MM.1S (cell line): Measurements from ENCODE around the gene TRAF6.

Experiments
- DNase-seq: peaks from one replicate; pipeline ENCODE4 v3.0.0-alpha.2; 2015
- H2AFZ ChIP-seq: fragments of 300-600 bp; sonication (generic); 2 replicates; pipeline ENCODE4 v1.6.0; 2016; ENCODE audit warnings: antibody characterized with exemption, low read length
- H3F3A ChIP-seq: fragments of 300-600 bp; sonication (generic); 2 replicates; pipeline ENCODE4 v1.6.1; 2016; ENCODE audit warnings: mild to moderate bottlenecking, antibody characterized with exemption, low read length, moderate library complexity, mixed read lengths; ENCODE audit not compliant: insufficient read depth
- H3K27ac ChIP-seq: fragments of 300-600 bp; sonication (generic); 2 replicates; pipeline ENCODE4 v1.5.1; 2016; ENCODE audit warnings: mild to moderate bottlenecking, low read length
- H3K27me3 ChIP-seq: fragments of 300-600 bp; sonication (generic); replicated peaks from 2 replicates; pipeline ENCODE4 v1.6.0; 2016; ENCODE audit warnings: low read length; ENCODE audit not compliant: insufficient read depth
- H3K36me3 ChIP-seq: fragments of 300-600 bp; sonication (generic); replicated peaks from 2 replicates; pipeline ENCODE4 v1.6.1; 2016; ENCODE audit warnings: mild to moderate bottlenecking, low read length, mixed read lengths; ENCODE audit not compliant: insufficient read depth
- H3K4me1 ChIP-seq: fragments of 300-600 bp; sonication (generic); 2 replicates; pipeline ENCODE4 v1.6.1; 2016; ENCODE audit warnings: low read length, mixed read lengths
- H3K4me2 ChIP-seq: fragments of 300-600 bp; sonication (generic); 2 replicates; pipeline ENCODE4 v1.6.0; 2016; ENCODE audit warnings: low read depth, low read length
- H3K4me3 ChIP-seq: fragments of 300-600 bp; sonication (generic); 2 replicates; pipeline ENCODE4 v1.5.1; 2016; ENCODE audit warnings: low read length, mixed read lengths
- H3K79me2 ChIP-seq: fragments of 300-600 bp; sonication (generic); 2 replicates; pipeline ENCODE4 v1.6.1; 2016; ENCODE audit warnings: mixed run types, low read length, mixed read lengths
- H3K9ac ChIP-seq: fragments of 300-600 bp; sonication (generic); 2 replicates; pipeline ENCODE4 v1.6.1; 2016; ENCODE audit warnings: low read length, mixed read lengths
- H3K9me2 ChIP-seq: fragments of 300-600 bp; sonication (generic); replicated peaks from 2 replicates; pipeline ENCODE4 v1.6.1; 2016; ENCODE audit warnings: mild to moderate bottlenecking, low read length, mixed read lengths; ENCODE audit not compliant: insufficient read depth
- H3K9me3 ChIP-seq: fragments of 300-600 bp; sonication (generic); replicated peaks from 2 replicates; pipeline ENCODE4 v1.6.1; 2016; ENCODE audit warnings: mild to moderate bottlenecking, low read length, mixed read lengths; ENCODE audit not compliant: insufficient read depth
- H4K20me1 ChIP-seq: fragments of 300-600 bp; sonication (generic); 2 replicates; pipeline ENCODE4 v1.6.1; 2016; ENCODE audit warnings: mild to moderate bottlenecking, low read length, moderate library complexity, mixed read lengths; ENCODE audit not compliant: insufficient read depth
- EZH2 ChIP-seq: fragments of 300-600 bp; sonication (generic); optimal IDR thresholded peaks from 2 replicates; pipeline ENCODE3; 2017; ENCODE audit warnings: low read depth, mild to moderate bottlenecking, antibody characterized with exemption, low read length, mixed read lengths
- EZH2phosphoT487 ChIP-seq: fragments of 300-600 bp; sonication (generic); IDR thresholded peaks from 2 replicates; pipeline ENCODE4 v1.6.1; 2018; ENCODE audit warnings: antibody characterized with exemption, low read length
- TF ChIP-seq, protein P1 (sequence below): fragments of 300-600 bp; sonication (generic); IDR thresholded peaks from 2 replicates; pipeline ENCODE4 v1.5.1; 2016; ENCODE audit warnings: antibody characterized with exemption, low read length, mixed read lengths

TRAF6 gene

DNA sequence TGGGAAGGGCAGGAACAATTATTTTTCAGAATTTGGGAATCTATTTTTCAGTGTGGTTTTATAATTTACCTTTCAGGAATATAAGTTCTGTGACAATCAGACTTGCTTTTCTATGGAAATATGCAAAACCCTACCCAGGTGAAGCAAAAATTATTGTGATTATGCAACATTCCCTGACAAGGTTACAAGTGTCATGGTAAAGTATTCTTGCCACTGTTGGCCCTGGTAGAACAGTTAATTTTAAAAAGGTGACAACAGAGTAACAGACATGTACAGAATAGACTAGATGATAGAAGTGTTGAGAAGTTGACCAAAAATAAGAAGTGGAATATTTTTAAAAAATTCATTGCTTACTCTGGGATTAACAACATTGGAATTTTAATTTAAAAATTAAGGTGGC is 29.2 kb downstream of the TRAF6 start:
- DNase-seq = no peak
- H2AFZ ChIP-seq = no peak overlapping the region
- H3K4me2 ChIP-seq = no peak overlapping the region
- H4K20me1 ChIP-seq = no peaks in the 10 kb centered on the region
- no peak for TF ChIP-seq EZH2
- 0 out of 2 replicates have a peak, but pooled peaks cover 4% of the 10 kb centered on the region for H3K79me2 ChIP-seq
- H3F3A ChIP-seq = no peaks in the 10 kb centered on the region
- H3K9me3 ChIP-seq = no peaks in the 10 kb centered on the region
- no peak overlapping the region for H3K9ac ChIP-seq
- no peak overlapping the region for H3K4me3 ChIP-seq
- H3K36me3 ChIP-seq = no peaks in the 10 kb centered on the region; the same call in 1 of the 2 replicates
- H3K4me1 ChIP-seq = no peaks in the 10 kb centered on the region
- no peaks in the 10 kb centered on the region for H3K27me3 ChIP-seq
- H3K9me2 ChIP-seq = no peaks in the 10 kb centered on the region
- no peak overlapping the region for H3K27ac ChIP-seq

DNA sequence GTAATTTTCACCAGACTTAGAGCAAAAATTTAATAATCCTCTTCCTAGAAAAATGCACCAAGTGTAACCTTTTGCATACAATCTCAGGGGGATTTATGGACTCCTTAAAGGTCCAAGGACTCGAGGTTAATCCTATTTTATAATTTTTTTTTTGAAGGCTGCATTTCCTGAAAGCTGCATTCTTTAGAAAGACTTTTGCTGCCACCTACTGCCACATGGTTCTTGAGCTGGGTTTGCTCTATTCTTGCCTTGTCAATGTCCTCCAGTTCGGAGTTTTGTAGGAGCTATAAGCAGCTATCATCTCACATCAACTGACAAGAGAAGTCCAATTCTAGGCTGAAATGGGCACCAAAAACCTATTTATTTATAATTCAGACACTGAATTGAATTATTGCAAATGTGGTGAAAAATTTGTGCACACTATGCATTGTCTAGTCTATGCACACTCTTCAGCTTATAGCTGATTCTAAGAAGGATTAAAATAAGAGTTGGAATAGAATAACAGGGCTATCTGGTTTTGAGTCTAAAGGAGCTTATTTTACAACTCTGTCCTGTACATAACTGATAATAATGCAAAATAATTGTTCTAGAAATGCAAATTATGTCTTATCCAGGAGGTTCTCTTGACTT is 31.3 kb downstream of the TRAF6 start:
- DNase-seq = peak; percentile 30
- no peaks in the 10 kb centered on the region for H3K4me1 ChIP-seq
- no peaks in the 10 kb centered on the region for H3K9me3 ChIP-seq
- no peaks in the 10 kb centered on the region for H3K27me3 ChIP-seq
- H3K4me3 ChIP-seq = no peak overlapping the region
- H3K4me2 ChIP-seq = no peak overlapping the region
- H3K27ac ChIP-seq = no peak overlapping the region
- H3K9me2 ChIP-seq = no peaks in the 10 kb centered on the region
- no peaks in the 10 kb centered on the region for H3F3A ChIP-seq
- TF ChIP-seq, protein P1, sequence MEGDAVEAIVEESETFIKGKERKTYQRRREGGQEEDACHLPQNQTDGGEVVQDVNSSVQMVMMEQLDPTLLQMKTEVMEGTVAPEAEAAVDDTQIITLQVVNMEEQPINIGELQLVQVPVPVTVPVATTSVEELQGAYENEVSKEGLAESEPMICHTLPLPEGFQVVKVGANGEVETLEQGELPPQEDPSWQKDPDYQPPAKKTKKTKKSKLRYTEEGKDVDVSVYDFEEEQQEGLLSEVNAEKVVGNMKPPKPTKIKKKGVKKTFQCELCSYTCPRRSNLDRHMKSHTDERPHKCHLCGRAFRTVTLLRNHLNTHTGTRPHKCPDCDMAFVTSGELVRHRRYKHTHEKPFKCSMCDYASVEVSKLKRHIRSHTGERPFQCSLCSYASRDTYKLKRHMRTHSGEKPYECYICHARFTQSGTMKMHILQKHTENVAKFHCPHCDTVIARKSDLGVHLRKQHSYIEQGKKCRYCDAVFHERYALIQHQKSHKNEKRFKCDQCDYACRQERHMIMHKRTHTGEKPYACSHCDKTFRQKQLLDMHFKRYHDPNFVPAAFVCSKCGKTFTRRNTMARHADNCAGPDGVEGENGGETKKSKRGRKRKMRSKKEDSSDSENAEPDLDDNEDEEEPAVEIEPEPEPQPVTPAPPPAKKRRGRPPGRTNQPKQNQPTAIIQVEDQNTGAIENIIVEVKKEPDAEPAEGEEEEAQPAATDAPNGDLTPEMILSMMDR = peak; percentile 30
- no peak for TF ChIP-seq EZH2
- TF ChIP-seq EZH2phosphoT487 = no peak
- H4K20me1 ChIP-seq = no peaks in the 10 kb centered on the region
- no peaks in the 10 kb centered on the region for H3K79me2 ChIP-seq
- no peak overlapping the region for H3K9ac ChIP-seq
- H2AFZ ChIP-seq = no peak overlapping the region
- no peaks in the 10 kb centered on the region for H3K36me3 ChIP-seq

GRCh38 chr11:36475192-36475591 is 34.9 kb downstream of the TRAF6 start:
- Histone ChIP-seq H3K4me2 (no peak overlapping the region), H3K4me1 (no peaks in the 10 kb centered on the region), H3K9me3 (no peaks in the 10 kb centered on the region), H3K4me3 (no peak overlapping the region), H2AFZ (no peak overlapping the region), H3F3A (no peaks in the 10 kb centered on the region), H3K9me2 (no peaks in the 10 kb centered on the region), H3K36me3 (no peaks in the 10 kb centered on the region), H4K20me1 (no peaks in the 10 kb centered on the region), H3K79me2 (no peaks in the 10 kb centered on the region), H3K27ac (no peak overlapping the region), H3K27me3 (no peaks in the 10 kb centered on the region), H3K9ac (no peak overlapping the region)
- DNase-seq = no peak
- TF ChIP-seq, protein P1 = no peak
- no peak for TF ChIP-seq EZH2

DNA sequence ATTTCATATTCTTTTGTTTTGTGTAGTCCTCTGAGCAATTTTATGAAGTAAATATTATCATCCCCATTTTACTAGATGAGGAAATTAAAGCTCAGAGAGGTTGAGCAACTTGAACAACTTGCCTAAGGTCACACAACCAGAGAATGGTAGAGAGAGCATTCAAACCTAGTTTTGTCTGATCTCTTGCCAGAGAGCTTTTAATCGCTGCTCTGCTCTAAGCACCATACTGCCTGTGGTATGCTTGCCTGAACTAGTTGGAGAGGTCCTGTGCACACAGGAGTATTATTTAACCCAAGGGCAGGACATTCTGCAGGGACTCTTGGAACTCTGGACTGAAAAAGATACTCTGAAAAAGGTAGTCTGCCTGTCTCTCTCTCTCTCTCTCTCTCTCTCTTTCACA is 38.5 kb downstream of the TRAF6 start:
- Histone ChIP-seq H3F3A (no peaks in the 10 kb centered on the region), H3K9me3 (no peaks in the 10 kb centered on the region), H3K9me2 (no peaks in the 10 kb centered on the region), H4K20me1 (no peaks in the 10 kb centered on the region), H3K4me2 (no peak overlapping the region), H3K9ac (no peak overlapping the region), H2AFZ (no peak overlapping the region), H3K36me3 (no peaks in the 10 kb centered on the region), H3K27ac (no peak overlapping the region), H3K27me3 (no peaks in the 10 kb centered on the region), H3K4me1 (no peaks in the 10 kb centered on the region), H3K4me3 (no peak overlapping the region), H3K79me2 (no peaks in the 10 kb centered on the region)
- no peak for TF ChIP-seq EZH2phosphoT487
- TF ChIP-seq EZH2 = no peak
- TF ChIP-seq, protein P1 = no peak
- DNase-seq = no peak
